HUDEP-2 (cell line): ENCODE data around the gene SF3B1.
"Not testable (repeated sequence)": the region's sequence is repeated elsewhere in the genome, so short reads cannot be mapped to it uniquely, and the experiment has no call there.

ENCODE experiments used
- DNase-seq, 76 experiments: peaks; one replicate each; lab custom pipeline; 2025; ENCODE audit not compliant: unreplicated experiment in 76 of 76; lab: John Stamatoyannopoulos, UW

Gene SF3B1

GRCh38 chr2:197348721-197349360 is 86.0 kb downstream of the SF3B1 start:
- DNase-seq, result no peak

- no peak for DNase-seq
Observed at GRCh38 chr2:197345846-197346370, 88.9 kb downstream of the SF3B1 start.

GRCh38 chr2:197343968-197344367 is 90.9 kb downstream of the SF3B1 start:
- DNase-seq, result not testable (repeated sequence)

- DNase-seq, result no peak
Observed at GRCh38 chr2:197340591-197340990, 94.2 kb downstream of the SF3B1 start.
